ENCODE results near the gene RADIL. TPM values are rescaled to one million over a fixed set of nuclear protein-coding genes. Genes with fewer than 3 reads are reported as not detected.
"Not testable (repeated sequence)": the region's sequence is repeated elsewhere in the genome, so short reads cannot be mapped to it uniquely, and the experiment has no call there.

Gene RADIL
- polyA plus RNA-seq, 3 donors = not detected

GRCh38 chr7:4893929-4894475, 10.5 kb upstream of the RADIL start:
- 91% methylated on average over 6 of the region's 8 CpGs for whole genome bisulfite sequencing (ENCODE audit: insufficient coverage)
- no peak overlapping the region for H3K27ac Mint-ChIP-seq

GRCh38 chr7:4893188-4893587, 9.7 kb upstream of the RADIL start:
- peaks cover 15 to 29% (median 23%) of the 10 kb centered on the region in 7 donors for H3K9me3 Mint-ChIP-seq
- intact Hi-C loops (cut with micrococcal nuclease); H3K79me2 ChIP-seq (ENCODE audit: insufficient read depth, low read length); H4K20me1 ChIP-seq (ENCODE audit: insufficient read depth, low read length); H3K27ac ChIP-seq (ENCODE audit: low read depth in 1 of 2, low read length in 2 of 2); H3K4me2 ChIP-seq (replicated peaks; ENCODE audit: extremely low read depth, low read length, poor library complexity, severe bottlenecking); H3K4me1 Mint-ChIP-seq; H3K36me3 ChIP-seq (replicated peaks in 1 of 2; ENCODE audit: control insufficient read depth in 1 of 2, insufficient read depth in 2 of 2, low read length in 2 of 2); H3K4me1 ChIP-seq (ENCODE audit: control insufficient read depth in 1 of 2, insufficient read depth in 2 of 2, low read length in 2 of 2); H3K4me3 Mint-ChIP-seq; H3K4me3 ChIP-seq (replicated peaks in 1 of 3; ENCODE audit: low read depth in 2 of 3, low read length in 3 of 3); H3K36me3 Mint-ChIP-seq; H3K9ac ChIP-seq (ENCODE audit: insufficient read depth, low read length, poor library complexity, severe bottlenecking); DNase-seq; H2AFZ ChIP-seq (ENCODE audit: insufficient read depth, low read depth, low read length, poor library complexity, severe bottlenecking); H3K27me3 ChIP-seq (ENCODE audit: control insufficient read depth in 2 of 2, insufficient read depth in 2 of 2, low read length in 2 of 2): not testable (repeated sequence)
- H3K27me3 Mint-ChIP-seq (ENCODE audit: low read depth in 3 of 3) = peaks cover 0 to 15% (median 14%) of the 10 kb centered on the region in 3 donors
- peak overlapping the region in 1 of 7 donors; percentile 68 for H3K27ac Mint-ChIP-seq
- H3K9me3 ChIP-seq (replicated peaks in 1 of 2; ENCODE audit: control insufficient read depth in 1 of 2, insufficient read depth in 1 of 2, low read length in 2 of 2) = peaks cover 8 to 19% of the 10 kb centered on the region in 2 donors
- WGBS (ENCODE audit: insufficient coverage) = 67% methylated on average over 1 of the region's 4 CpGs

More at GRCh38 chr7:4893929-4894475, 10.5 kb upstream of the RADIL start:
- Histone ChIP-seq H4K20me1 (ENCODE audit: insufficient read depth, low read length) (no peaks in the 10 kb centered on the region), H3K4me2 (replicated peaks; ENCODE audit: extremely low read depth, low read length, poor library complexity, severe bottlenecking) (no peak overlapping the region), H3K4me3 (replicated peaks in 1 of 3; ENCODE audit: low read depth in 2 of 3, low read length in 3 of 3) (no peak overlapping the region), H3K79me2 (ENCODE audit: insufficient read depth, low read length) (no peaks in the 10 kb centered on the region), H3K36me3 (replicated peaks in 1 of 2; ENCODE audit: control insufficient read depth in 1 of 2, insufficient read depth in 2 of 2, low read length in 2 of 2) (no peaks in the 10 kb centered on the region), H3K9me3 (replicated peaks in 1 of 2; ENCODE audit: control insufficient read depth in 1 of 2, insufficient read depth in 1 of 2, low read length in 2 of 2) (peaks cover 8 to 19% of the 10 kb centered on the region in 2 donors), H3K9ac (ENCODE audit: insufficient read depth, low read length, poor library complexity, severe bottlenecking) (no peak overlapping the region), H3K4me1 (ENCODE audit: control insufficient read depth in 1 of 2, insufficient read depth in 2 of 2, low read length in 2 of 2) (no peaks in the 10 kb centered on the region), H3K27ac (ENCODE audit: low read depth in 1 of 2, low read length in 2 of 2) (no peak overlapping the region), H2AFZ (ENCODE audit: insufficient read depth, low read depth, low read length, poor library complexity, severe bottlenecking) (no peak overlapping the region), H3K27me3 (ENCODE audit: control insufficient read depth in 2 of 2, insufficient read depth in 2 of 2, low read length in 2 of 2) (no peaks in the 10 kb centered on the region)
- no peak for DNase-seq
- Mint-ChIP-seq H3K4me3 (no peak overlapping the region), H3K27me3 (ENCODE audit: low read depth in 3 of 3) (peaks cover 0 to 15% (median 10%) of the 10 kb centered on the region in 3 donors), H3K36me3 (no peaks in the 10 kb centered on the region), H3K4me1 (no peaks in the 10 kb centered on the region), H3K9me3 (peaks cover 18 to 34% (median 27%) of the 10 kb centered on the region in 7 donors)
- intact Hi-C loops (cut with micrococcal nuclease) = no loop called here
- TF ChIP-seq CTCF (IDR thresholded peaks at IDR 0.05) = no peak

DNA sequence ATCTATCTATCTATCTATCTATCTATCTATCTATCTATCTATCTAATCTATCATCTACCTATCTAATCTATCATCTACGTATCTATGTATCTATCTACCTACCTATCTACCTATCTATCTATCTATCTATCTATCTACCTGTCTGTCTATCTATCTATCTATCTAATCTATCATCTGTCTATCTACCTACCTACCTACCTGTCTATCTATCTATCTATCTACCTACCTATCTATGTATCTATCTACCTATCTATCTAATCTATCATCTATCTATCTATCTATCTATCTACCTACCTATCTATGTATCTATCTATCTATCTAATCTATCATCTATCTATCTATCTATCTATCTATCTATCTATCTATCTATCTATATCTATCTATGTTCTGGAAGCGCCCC, 8.0 kb upstream of the RADIL start:
- WGBS (ENCODE audit: insufficient coverage) = 70% methylated on average over 1 of the region's 2 CpGs

More for the DNA sequence above, 8.0 kb upstream of the RADIL start:
- H3K79me2 ChIP-seq (ENCODE audit: insufficient read depth, low read length); H4K20me1 ChIP-seq (ENCODE audit: insufficient read depth, low read length); H3K27ac Mint-ChIP-seq; H3K4me1 Mint-ChIP-seq; H3K4me1 ChIP-seq (ENCODE audit: control insufficient read depth in 1 of 2, insufficient read depth in 2 of 2, low read length in 2 of 2); H3K27ac ChIP-seq (ENCODE audit: low read depth in 1 of 2, low read length in 2 of 2); H3K9ac ChIP-seq (ENCODE audit: insufficient read depth, low read length, poor library complexity, severe bottlenecking); H3K36me3 ChIP-seq (replicated peaks in 1 of 2; ENCODE audit: control insufficient read depth in 1 of 2, insufficient read depth in 2 of 2, low read length in 2 of 2); H3K4me2 ChIP-seq (replicated peaks; ENCODE audit: extremely low read depth, low read length, poor library complexity, severe bottlenecking); H3K4me3 ChIP-seq (replicated peaks in 1 of 3; ENCODE audit: low read depth in 2 of 3, low read length in 3 of 3); H3K27me3 ChIP-seq (ENCODE audit: control insufficient read depth in 2 of 2, insufficient read depth in 2 of 2, low read length in 2 of 2); intact Hi-C loops (cut with micrococcal nuclease); H3K4me3 Mint-ChIP-seq; DNase-seq; H2AFZ ChIP-seq (ENCODE audit: insufficient read depth, low read depth, low read length, poor library complexity, severe bottlenecking); H3K36me3 Mint-ChIP-seq: not testable (repeated sequence)
- Mint-ChIP-seq H3K27me3 (ENCODE audit: low read depth in 3 of 3) (peaks cover 0 to 19% (median 17%) of the 10 kb centered on the region in 3 donors), H3K9me3 (peaks cover 15 to 26% (median 21%) of the 10 kb centered on the region in 7 donors)
- peaks cover 8 to 16% of the 10 kb centered on the region in 2 donors for H3K9me3 ChIP-seq (replicated peaks in 1 of 2; ENCODE audit: control insufficient read depth in 1 of 2, insufficient read depth in 1 of 2, low read length in 2 of 2)
